Keratinocyte (primary cell): ENCODE data around the gene SFRP4.

Source experiments
- CTCF ChIP-seq, 3 experiments: IDR thresholded peaks in 1 of 3; conservative IDR thresholded peaks in 1 of 3; optimal IDR thresholded peaks in 1 of 3; 2 replicates in 2 of 3; 3 replicates in 1 of 3; pipeline versions ENCODE3 to v1.5.1; 2011; ENCODE audit warnings: low read length in 3 of 3, mild to moderate bottlenecking in 3 of 3, moderate library complexity in 2 of 3, control low read depth in 1 of 3, inconsistent platforms in 1 of 3; ENCODE audit not compliant: insufficient read depth in 2 of 3; ENCODE audit errors: extremely low read depth in 1 of 3
- EZH2 ChIP-seq: IDR thresholded peaks from one replicate; pipeline ENCODE4 v1.6.1; 2012; ENCODE audit warnings: inconsistent platforms, mild to moderate bottlenecking, low read length, moderate library complexity

GRCh38 chr7:37923996-37924395 lies 7.4 kb upstream of the SFRP4 start:
- TF ChIP-seq CTCF (optimal IDR thresholded peaks at IDR 0.05 in 1 of 3, IDR thresholded peaks at IDR 0.05 in 1 of 3, conservative IDR thresholded peaks at IDR 0.05 in 1 of 3; ENCODE audit: extremely low read depth in 1 of 3, insufficient read depth in 2 of 3, low read length in 3 of 3), result no peak
- TF ChIP-seq EZH2, result no peak
